GM18907 (cell line): ENCODE results near the gene MLPH.

Experiments used
- ATAC-seq: cut with Tn5 transposase; IDR thresholded peaks from one replicate; pipeline ENCODE4 v1.9.1; 2021; ENCODE audit warnings: mild to moderate bottlenecking, moderate library complexity; ENCODE audit not compliant: unreplicated experiment

Gene MLPH

DNA sequence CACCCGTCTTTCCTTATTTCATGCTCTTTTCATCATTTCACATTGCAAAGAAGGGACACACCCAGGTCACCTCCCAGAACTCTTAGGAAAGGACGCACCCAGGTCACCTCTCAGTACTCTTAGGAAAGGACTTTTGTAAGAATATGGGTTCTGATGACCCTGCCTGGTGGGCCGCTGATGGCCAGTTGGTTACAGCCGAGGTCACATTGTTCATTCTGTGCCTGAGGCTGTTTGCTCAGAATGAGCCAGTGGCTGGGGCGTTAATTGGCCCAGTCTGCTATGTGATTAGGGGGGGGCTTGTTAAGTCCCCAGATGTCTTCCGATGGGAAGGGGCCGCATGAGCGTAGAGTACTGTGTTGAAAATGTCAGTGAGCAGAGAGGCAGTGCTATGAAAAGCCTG, 9.4 kb downstream of the MLPH start:
- no peak for ATAC-seq

DNA sequence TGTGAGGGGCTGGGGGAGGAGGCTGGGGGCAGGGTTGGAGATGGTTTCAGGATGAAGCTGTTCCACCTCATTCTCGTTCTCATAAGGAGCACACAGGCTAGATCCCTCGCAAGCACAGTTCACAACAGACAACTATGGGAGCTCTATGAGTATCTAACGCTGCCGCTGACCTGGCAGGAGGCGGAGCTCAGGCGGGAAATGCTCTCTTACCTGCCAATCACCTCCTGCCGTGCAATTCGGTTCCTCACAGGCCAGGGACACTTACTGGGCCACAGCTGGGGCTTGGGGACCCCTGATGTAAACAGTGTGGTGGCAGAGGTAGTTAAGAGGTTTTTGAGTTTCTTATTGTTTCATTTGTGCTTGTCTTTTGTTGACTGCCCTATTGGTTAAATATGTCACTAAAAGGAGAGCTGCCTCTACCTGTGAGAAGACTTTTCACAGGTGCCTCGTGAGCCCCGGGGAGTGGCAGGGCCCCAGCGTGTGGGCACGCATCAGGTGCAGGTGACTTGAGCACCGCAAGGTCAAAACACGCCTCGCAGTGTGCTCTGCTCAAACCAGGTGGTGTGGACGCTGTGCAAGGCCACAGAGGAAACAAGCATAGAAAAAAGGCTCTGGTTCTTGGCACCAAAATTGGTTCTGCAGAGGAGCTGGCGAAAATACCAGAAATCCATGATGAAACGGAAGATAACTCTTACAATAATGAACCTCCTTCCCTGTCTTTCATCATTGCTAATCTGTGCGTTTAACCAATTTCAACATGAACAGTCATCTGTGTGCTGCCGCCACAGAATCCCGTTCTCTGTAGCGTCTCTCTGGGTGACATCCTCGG, 10.2 kb downstream of the MLPH start:
- ATAC-seq: no peak

DNA sequence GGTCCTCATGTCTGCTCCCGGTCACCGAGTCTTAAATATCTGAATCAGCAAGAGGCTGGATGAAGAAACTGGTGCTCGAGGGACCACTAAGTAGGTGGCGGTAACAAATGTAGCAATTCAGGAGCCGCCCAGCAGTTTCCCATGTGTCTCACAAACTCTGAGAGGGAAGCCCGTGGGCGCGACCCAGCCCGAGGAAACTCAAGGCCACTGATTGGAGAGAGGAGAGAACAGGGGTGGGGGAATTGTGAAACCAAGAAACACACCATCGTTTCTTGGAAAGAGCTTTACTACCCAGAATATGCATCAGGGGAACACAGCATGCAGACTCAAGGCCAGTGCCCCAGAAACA, 10.8 kb downstream of the MLPH start:
- no peak for ATAC-seq

DNA sequence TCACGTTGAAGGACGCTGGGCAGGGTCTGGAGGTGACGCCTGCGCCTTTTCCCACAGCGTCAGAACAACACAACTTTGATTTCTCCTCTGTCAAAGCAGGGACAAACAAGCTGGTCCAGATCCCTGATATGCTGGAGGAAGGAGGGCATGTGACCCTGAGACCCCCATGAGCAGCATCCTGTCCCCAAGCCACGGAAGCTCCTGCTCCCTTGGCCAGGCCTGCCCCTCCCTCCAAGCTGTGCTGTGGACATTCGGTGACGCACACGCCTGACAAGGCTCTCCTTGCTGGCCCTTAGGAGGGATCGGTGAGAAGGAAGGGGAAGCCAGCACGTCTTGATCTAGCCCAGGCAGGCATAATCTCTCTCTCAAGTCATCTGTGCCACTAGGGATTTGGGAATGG, 11.3 kb downstream of the MLPH start:
- ATAC-seq: no peak

DNA sequence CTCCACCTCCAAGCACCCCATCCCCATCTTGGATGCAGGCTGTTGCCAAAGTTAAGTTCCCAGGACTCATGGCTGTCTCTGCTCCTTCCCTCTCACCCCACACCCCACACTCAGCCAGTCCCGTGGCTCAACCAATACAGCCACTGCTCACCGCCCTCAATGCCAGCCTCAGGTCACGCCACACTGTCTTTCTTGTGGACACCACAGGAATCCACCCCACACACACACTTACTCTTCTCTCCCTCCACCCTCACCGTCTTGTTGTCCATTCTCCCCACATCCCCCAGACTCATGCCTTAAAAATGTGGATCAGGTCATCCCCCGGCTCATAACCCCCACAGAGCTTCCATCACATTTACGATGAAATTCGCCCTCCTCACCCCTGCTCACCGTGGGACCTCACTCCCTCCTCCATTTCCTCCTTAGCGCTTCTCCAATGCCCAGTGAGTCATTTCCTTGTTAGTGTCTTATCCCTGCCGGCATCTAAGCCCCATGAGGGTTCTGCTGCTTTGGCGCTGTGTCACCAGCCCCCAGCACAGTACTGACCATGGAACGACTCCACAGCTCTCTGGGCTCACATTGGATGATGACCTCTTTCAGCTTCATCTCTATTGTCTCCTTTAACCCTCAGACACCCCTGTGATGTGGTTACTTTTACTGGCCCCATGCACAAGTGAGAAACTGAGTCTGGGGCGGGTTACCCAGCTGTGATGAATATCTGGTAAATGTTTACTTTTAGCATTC, 13.8 kb downstream of the MLPH start:
- ATAC-seq: no peak

DNA sequence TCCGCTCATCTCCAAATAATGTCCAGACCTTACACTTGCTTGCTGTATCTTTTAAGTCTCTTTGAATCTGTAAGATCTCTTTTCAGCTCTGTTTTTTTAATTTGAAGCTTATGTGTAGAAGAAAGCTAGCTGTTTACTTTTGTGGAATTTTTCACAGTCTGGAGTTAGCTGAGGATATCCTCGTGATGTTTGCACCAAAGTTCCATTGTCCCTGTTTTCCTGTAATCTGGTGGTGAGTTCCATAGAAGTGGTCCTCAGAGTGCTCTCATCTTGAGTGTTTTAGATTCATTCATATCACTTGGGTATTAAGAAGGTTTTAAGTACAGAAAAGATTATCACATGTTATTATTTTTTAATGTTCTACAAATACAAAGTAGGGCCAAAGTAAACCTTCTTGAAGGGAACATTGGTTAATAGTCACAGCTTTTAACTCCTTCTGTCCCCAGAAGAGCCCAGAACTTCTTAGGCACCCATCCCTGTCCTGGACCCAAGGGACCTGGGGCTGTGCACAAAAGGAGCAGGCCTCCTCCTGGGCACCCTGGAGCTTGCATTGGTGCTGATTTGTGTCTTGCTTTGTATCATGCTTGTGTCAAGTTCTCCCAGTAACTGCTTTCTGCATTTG, 15.0 kb downstream of the MLPH start:
- ATAC-seq: no peak

DNA sequence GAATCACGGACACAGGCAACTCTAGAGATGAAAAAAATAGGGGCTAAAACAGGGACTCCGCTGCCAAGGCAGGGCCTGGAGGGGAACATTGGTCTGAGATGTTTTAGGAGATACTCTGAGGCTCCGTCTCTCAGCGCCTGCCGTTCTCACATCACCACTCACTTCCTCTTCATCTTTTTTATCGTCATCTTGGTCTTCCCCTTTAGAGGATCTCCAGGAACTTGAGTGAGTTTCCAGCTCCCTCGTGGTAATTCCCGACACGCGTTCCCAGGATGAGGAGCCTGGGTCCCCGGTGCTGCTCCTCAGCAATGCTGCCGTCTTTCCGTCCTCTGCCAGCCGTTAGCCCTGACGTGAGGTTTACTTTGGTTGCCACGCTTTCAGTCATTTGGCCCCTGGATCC, 16.1 kb downstream of the MLPH start:
- ATAC-seq: no peak

DNA sequence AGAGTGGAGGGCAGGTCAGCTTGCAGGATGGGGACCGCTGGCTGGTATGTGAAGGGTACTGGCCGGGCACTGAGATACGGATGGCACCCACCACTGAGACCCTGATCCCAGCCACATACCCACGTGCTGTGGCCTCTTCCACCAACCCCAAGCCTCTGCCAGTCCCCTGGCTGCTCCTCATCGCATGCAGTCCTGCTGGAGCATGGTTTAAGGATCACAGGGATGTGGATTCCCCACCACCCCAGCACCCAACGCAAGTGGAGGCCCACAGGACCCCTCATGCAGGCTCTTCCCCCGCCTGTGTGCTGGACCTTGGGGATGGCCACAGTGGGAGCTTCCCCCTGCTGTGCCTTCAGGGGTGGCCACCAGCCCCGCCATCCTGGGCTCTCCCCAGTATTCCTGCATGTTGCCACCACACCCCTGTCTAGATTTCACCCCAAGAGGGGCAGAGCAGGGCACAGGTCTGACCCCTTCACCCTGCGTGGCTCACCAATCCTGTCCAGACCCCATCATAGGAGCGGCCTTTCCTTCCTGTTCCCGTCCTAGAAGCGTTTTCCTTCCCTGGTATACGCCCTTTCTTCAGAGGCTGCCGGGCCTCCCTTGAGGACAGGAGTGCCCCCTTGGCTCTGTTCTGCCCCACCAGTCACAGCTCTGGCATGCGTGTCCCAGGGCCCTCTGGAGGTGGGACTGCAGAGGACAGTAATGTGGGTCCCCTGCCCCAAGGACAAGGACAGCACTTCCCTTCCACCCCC, 18.3 kb downstream of the MLPH start:
- ATAC-seq: no peak

DNA sequence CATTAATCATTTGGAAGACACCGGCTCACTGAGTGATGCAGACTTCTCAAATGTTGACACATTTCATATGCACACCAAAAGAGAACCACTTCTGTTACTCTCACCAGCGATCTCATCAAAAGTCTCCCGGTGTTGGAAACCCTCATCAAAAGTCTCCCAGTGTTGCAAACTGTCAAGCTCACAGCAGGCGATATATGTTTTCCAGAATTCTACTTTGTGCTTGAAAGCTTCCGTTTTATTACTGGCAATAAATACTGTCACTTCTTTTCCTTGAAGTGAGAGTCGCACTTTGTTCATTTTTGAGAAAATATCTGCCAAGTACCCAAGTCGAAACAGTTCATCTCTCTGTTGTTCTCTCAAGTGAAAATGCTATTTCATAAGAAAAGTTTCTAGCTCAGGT, 20.5 kb downstream of the MLPH start:
- no peak for ATAC-seq

DNA sequence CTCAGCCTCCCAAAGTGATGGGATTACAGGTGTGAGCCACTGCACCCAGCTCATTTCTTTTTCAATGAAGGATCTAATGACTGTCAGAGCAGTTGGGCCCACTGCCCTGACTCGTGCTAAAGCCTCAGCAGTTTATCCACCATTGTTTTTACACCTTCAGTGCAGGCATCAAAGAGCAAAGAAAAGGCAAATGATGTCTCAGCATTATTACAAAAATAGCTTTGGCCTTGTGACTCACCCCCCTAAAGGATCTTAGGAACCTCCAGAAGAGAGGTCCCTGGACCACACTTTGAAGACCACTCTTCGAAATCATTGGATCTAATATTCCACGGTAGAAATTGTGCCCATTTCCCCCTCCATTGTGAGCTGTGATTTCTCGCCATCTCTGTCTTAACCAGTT, 21.3 kb downstream of the MLPH start:
- ATAC-seq: no peak

DNA sequence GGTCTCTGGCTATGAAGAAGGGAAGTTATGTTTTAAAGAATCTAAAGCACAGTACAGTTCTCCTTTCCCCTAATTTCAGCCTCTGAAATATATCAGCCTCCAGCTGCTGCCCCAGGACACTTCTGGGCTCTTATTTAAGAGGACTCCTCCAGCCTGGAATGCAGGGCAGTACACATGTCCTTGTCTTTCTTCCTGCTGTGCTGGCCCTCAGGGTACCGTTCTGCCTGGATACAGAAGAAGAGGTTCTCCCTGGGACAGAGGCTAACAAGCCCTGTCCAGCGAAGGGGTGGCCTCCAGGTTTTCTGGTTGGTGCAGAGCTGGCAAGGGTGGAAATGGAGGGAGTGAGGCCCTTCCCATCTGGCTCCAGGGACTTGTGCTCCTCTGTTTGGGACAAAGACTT, 22.1 kb downstream of the MLPH start:
- no peak for ATAC-seq

DNA sequence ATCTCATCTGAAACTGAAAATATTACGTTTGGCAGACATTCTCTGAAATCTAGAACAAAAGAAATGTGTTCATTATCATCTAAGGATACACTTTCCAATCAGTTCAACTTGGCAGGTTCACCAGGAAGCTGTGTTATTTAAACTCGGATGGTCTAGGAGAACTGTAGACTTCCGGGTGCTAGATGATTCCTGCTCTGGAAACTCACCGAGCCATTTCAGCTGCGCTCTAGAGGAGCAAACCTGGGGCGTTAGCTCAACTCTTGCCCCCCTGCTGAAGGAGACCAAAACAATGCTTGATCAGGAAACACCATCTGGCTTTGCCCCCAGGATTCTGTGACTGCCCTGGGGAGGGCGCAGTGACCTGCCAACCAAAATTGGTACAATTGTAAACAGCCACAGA, 22.9 kb downstream of the MLPH start:
- no peak for ATAC-seq

DNA sequence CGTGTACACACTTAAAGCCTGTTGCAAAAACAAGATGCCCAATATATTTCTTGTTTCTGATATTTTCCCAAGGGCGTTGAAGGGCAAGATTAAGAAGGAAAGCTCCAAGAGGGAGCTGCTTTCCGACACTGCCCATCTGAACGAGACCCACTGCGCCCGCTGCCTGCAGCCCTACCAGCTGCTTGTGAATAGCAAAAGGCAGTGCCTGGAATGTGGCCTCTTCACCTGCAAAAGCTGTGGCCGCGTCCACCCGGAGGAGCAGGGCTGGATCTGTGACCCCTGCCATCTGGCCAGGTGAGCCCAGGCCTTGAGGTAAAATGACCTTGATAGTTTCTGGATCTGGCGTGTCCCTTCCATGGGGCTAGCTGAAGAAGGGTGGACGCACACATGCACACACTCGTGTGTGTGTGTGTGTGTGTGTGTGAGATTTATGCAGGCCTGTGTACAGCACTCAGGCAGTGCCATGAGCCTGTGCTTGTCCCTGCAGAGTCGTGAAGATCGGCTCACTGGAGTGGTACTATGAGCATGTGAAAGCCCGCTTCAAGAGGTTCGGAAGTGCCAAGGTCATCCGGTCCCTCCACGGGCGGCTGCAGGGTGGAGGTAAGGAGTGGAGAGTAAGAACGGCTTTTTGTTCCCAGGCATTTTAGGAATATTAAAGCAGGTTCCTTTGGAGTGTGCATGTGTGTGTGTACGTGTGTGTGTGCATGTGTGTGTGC, 23.6 kb downstream of the MLPH start:
- ATAC-seq: no peak

DNA sequence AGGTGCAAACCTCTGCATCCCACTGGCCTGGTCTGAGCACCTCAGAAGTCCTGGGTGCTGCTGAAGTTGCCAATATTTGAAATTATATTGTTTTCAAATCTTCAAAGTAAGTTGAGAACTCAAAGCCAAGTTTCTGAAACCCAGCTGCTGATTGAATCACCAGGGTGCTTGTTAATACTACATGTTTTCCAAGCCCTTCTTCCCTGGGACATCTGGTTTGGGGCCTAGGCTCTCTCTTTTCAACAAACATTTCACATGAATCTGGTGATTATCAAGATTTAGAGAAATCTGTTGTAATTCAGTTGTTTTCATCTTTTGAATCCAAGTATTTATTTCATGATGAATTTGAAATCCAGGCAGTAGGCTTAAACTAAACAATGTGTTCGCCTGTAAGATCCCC, 24.4 kb downstream of the MLPH start:
- no peak for ATAC-seq

DNA sequence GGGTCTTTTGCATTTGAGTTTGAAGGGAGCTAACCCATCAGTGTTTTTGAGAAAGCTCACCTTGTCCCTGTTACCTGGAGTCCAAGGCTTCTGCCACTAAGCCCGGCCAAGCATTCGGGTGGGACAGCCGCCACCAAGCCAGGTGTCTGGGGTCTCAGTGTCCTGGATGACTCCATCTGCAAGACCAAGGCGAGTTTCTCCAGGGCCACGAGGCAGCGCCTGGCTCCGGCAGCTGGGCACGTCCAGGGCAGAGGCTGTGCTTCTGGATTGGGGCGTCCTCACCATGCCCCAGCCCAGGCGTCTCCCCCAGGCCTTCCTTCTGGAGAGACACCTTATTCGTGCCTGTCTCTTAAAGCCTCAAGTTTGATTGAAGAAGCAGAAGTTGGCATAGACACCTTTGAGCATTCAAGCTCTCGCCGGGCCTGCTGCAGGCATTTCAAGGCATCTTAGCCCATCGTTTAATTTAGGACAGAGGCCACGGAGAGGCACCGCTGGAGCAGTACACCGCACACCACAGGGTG, 24.9 kb downstream of the MLPH start:
- ATAC-seq: no peak

DNA sequence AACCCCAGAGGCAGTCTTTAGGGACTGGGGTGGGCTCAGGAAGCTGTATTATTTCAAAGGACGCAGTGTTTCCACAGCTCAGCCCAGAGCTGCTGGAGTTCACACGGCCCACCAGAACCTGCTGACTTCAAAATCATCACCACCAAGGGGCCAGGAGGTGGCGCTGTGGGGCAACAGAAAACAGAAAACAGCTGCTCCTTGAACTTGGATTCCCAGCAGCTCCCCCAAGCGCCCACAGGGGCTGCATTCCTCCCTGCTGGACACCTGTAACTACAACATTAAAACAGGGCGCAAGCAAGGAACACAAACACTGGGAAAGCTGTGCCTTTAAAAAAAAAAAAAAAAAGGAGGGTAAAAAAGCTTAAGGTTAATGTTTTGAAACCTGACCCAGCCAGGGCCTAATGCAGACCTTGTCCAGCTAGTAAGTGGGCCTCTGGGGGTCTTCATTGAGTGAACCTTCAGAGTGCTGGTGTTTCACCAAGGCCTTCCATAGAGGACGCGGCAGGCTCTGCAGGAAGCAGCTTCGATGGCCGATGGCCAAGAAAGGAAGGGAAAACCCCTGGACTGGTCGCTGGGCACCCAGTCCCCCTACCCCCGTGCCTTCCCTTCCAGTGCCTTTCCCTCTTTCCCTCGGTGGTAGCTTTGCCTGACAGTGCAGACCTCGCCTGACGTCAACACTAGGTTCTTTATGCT, 25.9 kb downstream of the MLPH start:
- ATAC-seq: no peak

DNA sequence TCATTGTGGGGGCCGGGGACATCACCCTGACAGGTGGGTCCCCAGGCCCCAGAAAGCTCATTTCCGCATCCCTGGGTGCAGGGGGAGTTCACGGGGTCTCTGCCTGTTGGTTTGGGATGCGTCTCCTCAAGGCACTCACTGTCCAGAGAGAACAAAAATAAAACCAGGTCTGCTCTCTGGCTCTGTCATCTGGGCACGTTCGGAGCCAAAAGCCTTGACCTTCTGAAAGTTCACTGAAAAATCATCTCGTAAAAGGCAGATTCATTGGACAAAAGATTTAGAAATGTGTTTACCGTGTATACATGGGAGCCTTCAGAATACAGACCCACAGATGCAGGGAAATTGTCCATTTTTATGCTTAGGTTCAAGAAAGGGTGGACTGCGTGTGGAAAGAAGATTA, 26.6 kb downstream of the MLPH start:
- ATAC-seq: no peak

DNA sequence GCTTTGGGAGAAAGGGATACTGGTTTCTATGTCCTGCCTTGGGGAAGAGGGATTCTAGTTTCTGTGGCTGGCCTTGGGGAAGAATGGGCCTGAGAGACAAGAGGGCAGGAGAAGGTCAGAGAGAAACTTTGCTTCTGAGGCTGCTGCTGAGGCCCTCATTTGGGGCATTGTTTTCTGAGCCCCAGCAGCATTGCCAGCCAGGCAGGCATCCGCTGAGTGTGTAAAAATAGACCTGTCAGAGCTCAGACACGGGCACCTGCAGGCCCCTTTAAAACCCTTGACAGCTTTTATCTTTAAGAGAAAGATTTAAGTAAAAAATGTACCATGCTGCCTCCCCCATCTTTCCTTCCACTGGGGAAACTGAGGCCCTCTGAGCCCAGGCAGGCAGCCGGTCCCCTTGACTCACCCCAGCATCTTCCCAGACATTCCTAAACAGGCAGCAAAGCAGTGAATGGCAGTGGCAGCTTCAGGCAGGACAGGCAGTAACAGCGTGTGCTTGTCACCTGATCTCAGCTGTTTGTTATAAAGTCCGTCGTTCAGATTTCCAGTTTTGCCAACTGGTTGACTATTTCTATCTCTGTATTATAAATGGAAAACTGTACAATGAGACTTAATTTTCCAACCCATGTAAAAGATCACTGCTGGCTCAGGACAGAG, 27.6 kb downstream of the MLPH start:
- ATAC-seq: no peak

DNA sequence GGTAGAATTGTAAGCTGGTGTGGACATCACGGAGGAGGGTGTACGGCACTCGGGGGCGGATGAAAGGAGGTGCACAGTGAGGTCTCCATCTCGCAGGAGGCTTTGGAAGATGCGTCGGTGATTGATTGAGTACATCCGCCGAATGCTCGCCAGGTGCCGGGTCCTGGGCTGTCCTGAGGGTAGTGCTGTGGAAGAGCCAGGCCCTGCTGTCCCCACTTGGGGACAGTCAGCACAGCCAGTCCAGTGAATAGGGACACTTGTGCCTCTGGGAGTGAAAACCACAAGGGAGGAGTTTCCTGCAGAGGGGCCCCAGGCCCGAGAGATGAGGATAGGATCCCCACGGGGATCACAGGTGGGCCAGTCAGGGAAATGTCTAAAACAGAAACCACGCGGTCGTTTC, 28.1 kb downstream of the MLPH start:
- ATAC-seq: no peak
